Measurements from ENCODE around the gene RNF26.

- TF ChIP-seq POLR2AphosphoS5 (IDR thresholded peaks at IDR 0.05; ENCODE audit: borderline replicate concordance, low read depth, low read length), result no peak
- no peak for TF ChIP-seq EZH2 (IDR thresholded peaks at IDR 0.05)
Measured at GRCh38 chr11:119356349-119357031, 22.2 kb downstream of the RNF26 start.

All from SK-N-MC (cell line).